ENCODE results near the gene SPOCK1.

The SPOCK1 gene

GRCh38 chr5:137355708-137356107, 143.4 kb downstream of the SPOCK1 start:
- H3K4me1 ChIP-seq (ENCODE audit: control insufficient read depth, insufficient read depth, low read length): peaks cover 18% of the 10 kb centered on the region
- H3K4me3 ChIP-seq (ENCODE audit: low read length): no peak overlapping the region
- no peak overlapping the region for H3K9ac ChIP-seq (ENCODE audit: low read depth, low read length)
- H3K36me3 ChIP-seq (ENCODE audit: insufficient read depth, low read length): no peaks in the 10 kb centered on the region
- no peaks in the 10 kb centered on the region for H3K9me3 ChIP-seq (replicated peaks; ENCODE audit: low read length)
- H3K4me2 ChIP-seq (ENCODE audit: low read length): no peak overlapping the region
- no peaks in the 10 kb centered on the region for H3K27me3 ChIP-seq (ENCODE audit: control insufficient read depth, insufficient read depth, low read length)

GRCh38 chr5:137352095-137352494, 147.0 kb downstream of the SPOCK1 start:
- Histone ChIP-seq H3K27me3 (ENCODE audit: control insufficient read depth, insufficient read depth, low read length) (no peaks in the 10 kb centered on the region), H3K9me3 (replicated peaks; ENCODE audit: low read length) (no peaks in the 10 kb centered on the region), H3K4me1 (ENCODE audit: control insufficient read depth, insufficient read depth, low read length) (peaks cover 11% of the 10 kb centered on the region), H3K4me3 (ENCODE audit: low read length) (no peak overlapping the region), H3K4me2 (ENCODE audit: low read length) (no peak overlapping the region), H3K36me3 (ENCODE audit: insufficient read depth, low read length) (no peaks in the 10 kb centered on the region), H3K9ac (ENCODE audit: low read depth, low read length) (no peak overlapping the region)

DNA sequence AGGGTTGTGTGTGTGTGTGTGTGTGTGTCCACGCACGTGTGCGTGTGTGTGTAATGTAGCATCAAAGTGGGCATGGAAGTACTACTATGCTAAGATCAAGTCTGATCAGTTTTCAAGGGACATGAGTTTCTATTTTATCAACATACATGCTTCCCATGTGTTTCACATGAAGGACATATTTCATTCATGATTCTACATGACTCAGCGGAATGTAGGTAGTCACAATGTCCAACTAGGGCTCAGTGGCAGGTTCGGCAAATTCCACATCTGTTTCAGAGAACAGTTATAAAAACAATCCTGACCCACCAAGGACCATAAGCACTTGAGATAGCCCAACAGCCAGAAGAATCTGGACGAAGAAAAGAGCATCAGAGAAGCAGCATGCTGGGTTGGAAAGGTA, 148.3 kb downstream of the SPOCK1 start:
- Histone ChIP-seq H3K4me3 (ENCODE audit: low read length) (no peak overlapping the region), H3K36me3 (ENCODE audit: insufficient read depth, low read length) (no peaks in the 10 kb centered on the region), H3K4me1 (ENCODE audit: control insufficient read depth, insufficient read depth, low read length) (peaks cover 11% of the 10 kb centered on the region), H3K9me3 (replicated peaks; ENCODE audit: low read length) (no peaks in the 10 kb centered on the region), H3K27me3 (ENCODE audit: control insufficient read depth, insufficient read depth, low read length) (no peaks in the 10 kb centered on the region), H3K4me2 (ENCODE audit: low read length) (no peak overlapping the region), H3K9ac (ENCODE audit: low read depth, low read length) (no peak overlapping the region)

DNA sequence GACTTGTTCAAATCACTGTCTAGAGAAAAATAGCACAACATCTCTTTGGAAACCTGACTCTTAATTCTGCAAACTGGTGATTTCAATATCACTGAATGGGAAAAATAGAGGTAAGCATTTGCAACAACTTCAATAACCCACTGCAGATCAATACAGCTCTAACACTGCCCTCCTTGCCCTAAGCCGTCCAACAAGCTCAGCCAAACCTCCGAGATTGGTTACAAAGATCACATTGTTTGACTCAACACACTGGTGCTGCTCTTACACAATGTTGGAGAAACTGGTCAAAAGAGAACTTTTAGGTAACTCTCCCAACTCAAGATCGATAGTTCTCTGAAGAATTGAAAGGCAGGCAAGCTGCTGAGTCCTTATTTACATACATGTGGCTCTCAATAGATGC, 150.4 kb downstream of the SPOCK1 start:
- no peaks in the 10 kb centered on the region for H3K27me3 ChIP-seq (ENCODE audit: control insufficient read depth, insufficient read depth, low read length)

DNA sequence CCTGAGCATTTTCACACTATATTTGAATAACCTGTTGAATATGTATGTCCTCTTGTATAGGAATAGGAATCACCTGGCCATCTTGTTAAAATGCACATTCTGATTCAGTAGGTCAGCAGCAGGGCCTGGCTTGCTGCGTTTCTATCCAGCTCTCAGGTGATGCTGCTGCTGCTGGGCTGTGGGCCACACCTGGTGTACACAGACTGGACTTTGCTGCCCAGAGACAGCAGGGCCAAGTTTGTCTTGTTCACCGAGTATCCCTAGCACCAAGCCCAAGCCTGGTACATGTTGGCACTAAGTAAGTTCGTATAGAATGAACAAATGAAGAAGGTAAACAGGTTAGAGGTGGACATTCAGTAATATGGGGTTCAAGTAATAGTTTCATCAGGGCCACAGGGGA, 151.3 kb downstream of the SPOCK1 start:
- H3K9ac ChIP-seq (ENCODE audit: low read depth, low read length): no peak overlapping the region
- no peak overlapping the region for H3K4me3 ChIP-seq (ENCODE audit: low read length)
- H3K4me1 ChIP-seq (ENCODE audit: control insufficient read depth, insufficient read depth, low read length): peaks cover 14% of the 10 kb centered on the region
- no peaks in the 10 kb centered on the region for H3K36me3 ChIP-seq (ENCODE audit: insufficient read depth, low read length)
- H3K27me3 ChIP-seq (ENCODE audit: control insufficient read depth, insufficient read depth, low read length): no peaks in the 10 kb centered on the region
- H3K9me3 ChIP-seq (replicated peaks; ENCODE audit: low read length): no peaks in the 10 kb centered on the region
- H3K4me2 ChIP-seq (ENCODE audit: low read length): no peak overlapping the region

More for the DNA sequence above, 150.4 kb downstream of the SPOCK1 start:
- no peaks in the 10 kb centered on the region for H3K9me3 ChIP-seq (replicated peaks; ENCODE audit: low read length)
- H3K9ac ChIP-seq (ENCODE audit: low read depth, low read length): no peak overlapping the region
- H3K4me2 ChIP-seq (ENCODE audit: low read length): no peak overlapping the region
- no peak overlapping the region for H3K4me3 ChIP-seq (ENCODE audit: low read length)
- peaks cover 11% of the 10 kb centered on the region for H3K4me1 ChIP-seq (ENCODE audit: control insufficient read depth, insufficient read depth, low read length)
- no peaks in the 10 kb centered on the region for H3K36me3 ChIP-seq (ENCODE audit: insufficient read depth, low read length)

- Histone ChIP-seq H3K4me2 (ENCODE audit: low read length) (no peak overlapping the region), H3K4me1 (ENCODE audit: control insufficient read depth, insufficient read depth, low read length) (peaks cover 9% of the 10 kb centered on the region), H3K27me3 (ENCODE audit: control insufficient read depth, insufficient read depth, low read length) (no peaks in the 10 kb centered on the region), H3K36me3 (ENCODE audit: insufficient read depth, low read length) (no peaks in the 10 kb centered on the region), H3K9me3 (replicated peaks; ENCODE audit: low read length) (no peaks in the 10 kb centered on the region), H3K9ac (ENCODE audit: low read depth, low read length) (no peak overlapping the region), H3K4me3 (ENCODE audit: low read length) (no peak overlapping the region)
Measured at GRCh38 chr5:137346281-137346680, 152.8 kb downstream of the SPOCK1 start.

DNA sequence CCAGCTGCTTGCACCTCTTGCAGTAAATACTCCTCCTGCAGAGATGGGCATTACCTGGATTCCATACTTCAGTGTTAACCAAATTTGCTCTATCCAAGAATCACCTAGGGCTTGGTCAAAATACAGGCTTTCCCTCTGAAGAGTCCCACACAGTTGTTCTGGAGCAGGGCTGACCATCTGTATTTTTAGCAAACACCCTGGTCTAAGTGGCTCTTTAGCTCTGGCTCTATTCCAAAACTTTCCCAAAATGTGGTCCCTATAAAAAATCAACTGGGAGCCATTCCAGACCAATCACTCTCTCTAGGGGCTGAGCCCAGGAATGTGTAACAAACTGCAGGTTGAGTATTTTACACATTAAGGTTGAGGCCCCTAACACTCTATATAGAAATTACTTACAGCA, 153.7 kb downstream of the SPOCK1 start:
- Histone ChIP-seq H3K9ac (ENCODE audit: low read depth, low read length) (no peak overlapping the region), H3K9me3 (replicated peaks; ENCODE audit: low read length) (no peaks in the 10 kb centered on the region), H3K4me1 (ENCODE audit: control insufficient read depth, insufficient read depth, low read length) (peaks cover 9% of the 10 kb centered on the region), H3K4me2 (ENCODE audit: low read length) (no peak overlapping the region), H3K4me3 (ENCODE audit: low read length) (no peak overlapping the region), H3K27me3 (ENCODE audit: control insufficient read depth, insufficient read depth, low read length) (no peaks in the 10 kb centered on the region), H3K36me3 (ENCODE audit: insufficient read depth, low read length) (no peaks in the 10 kb centered on the region)

DNA sequence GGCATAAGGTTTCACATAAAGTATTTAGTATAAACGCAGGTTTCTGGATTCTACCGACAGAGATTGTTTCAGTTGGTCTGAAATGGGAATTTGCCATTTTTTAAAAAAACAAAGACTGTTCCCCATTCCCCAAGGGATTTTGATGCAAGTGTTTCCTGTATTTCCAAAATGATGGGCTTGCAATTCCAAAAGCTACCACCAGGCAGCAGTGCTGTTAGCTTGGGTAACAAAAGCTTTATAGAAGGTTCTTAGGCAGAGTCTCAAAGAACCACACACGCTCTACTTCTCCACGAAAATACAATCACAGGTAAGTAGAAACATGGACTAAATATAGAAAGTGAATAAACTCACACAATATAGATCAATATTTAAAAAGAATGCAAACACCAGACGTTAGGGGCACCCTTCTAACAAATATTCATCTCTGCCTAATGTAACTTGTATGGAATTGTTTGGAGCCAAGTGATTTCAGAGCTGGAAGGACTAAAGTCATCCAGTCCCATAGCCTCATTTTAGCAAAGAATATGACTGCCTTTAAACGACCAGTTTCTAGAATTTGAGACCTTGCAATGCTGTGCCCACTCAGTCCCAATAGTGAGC, 154.3 kb downstream of the SPOCK1 start:
- no peaks in the 10 kb centered on the region for H3K9me3 ChIP-seq (replicated peaks; ENCODE audit: low read length)
- peaks cover 9% of the 10 kb centered on the region for H3K4me1 ChIP-seq (ENCODE audit: control insufficient read depth, insufficient read depth, low read length)
- no peaks in the 10 kb centered on the region for H3K27me3 ChIP-seq (ENCODE audit: control insufficient read depth, insufficient read depth, low read length)
- no peak overlapping the region for H3K4me2 ChIP-seq (ENCODE audit: low read length)
- H3K36me3 ChIP-seq (ENCODE audit: insufficient read depth, low read length): no peaks in the 10 kb centered on the region
- H3K4me3 ChIP-seq (ENCODE audit: low read length): no peak overlapping the region
- H3K9ac ChIP-seq (ENCODE audit: low read depth, low read length): no peak overlapping the region

- Histone ChIP-seq H3K4me1 (ENCODE audit: control insufficient read depth, insufficient read depth, low read length) (peaks cover 9% of the 10 kb centered on the region), H3K27me3 (ENCODE audit: control insufficient read depth, insufficient read depth, low read length) (no peaks in the 10 kb centered on the region), H3K36me3 (ENCODE audit: insufficient read depth, low read length) (no peaks in the 10 kb centered on the region), H3K4me3 (ENCODE audit: low read length) (no peak overlapping the region), H3K9me3 (replicated peaks; ENCODE audit: low read length) (no peaks in the 10 kb centered on the region), H3K9ac (ENCODE audit: low read depth, low read length) (no peak overlapping the region), H3K4me2 (ENCODE audit: low read length) (no peak overlapping the region)
Measured at GRCh38 chr5:137344021-137344420, 155.1 kb downstream of the SPOCK1 start.

GRCh38 chr5:137342764-137343163, 156.4 kb downstream of the SPOCK1 start:
- Histone ChIP-seq H3K4me2 (ENCODE audit: low read length) (no peak overlapping the region), H3K4me3 (ENCODE audit: low read length) (no peak overlapping the region), H3K9ac (ENCODE audit: low read depth, low read length) (no peak overlapping the region), H3K27me3 (ENCODE audit: control insufficient read depth, insufficient read depth, low read length) (no peaks in the 10 kb centered on the region), H3K36me3 (ENCODE audit: insufficient read depth, low read length) (no peaks in the 10 kb centered on the region), H3K9me3 (replicated peaks; ENCODE audit: low read length) (no peaks in the 10 kb centered on the region), H3K4me1 (ENCODE audit: control insufficient read depth, insufficient read depth, low read length) (peaks cover 9% of the 10 kb centered on the region)

- Histone ChIP-seq H3K36me3 (ENCODE audit: insufficient read depth, low read length) (no peaks in the 10 kb centered on the region), H3K9ac (ENCODE audit: low read depth, low read length) (no peak overlapping the region), H3K9me3 (replicated peaks; ENCODE audit: low read length) (no peaks in the 10 kb centered on the region), H3K27me3 (ENCODE audit: control insufficient read depth, insufficient read depth, low read length) (no peaks in the 10 kb centered on the region), H3K4me1 (ENCODE audit: control insufficient read depth, insufficient read depth, low read length) (peaks cover 9% of the 10 kb centered on the region), H3K4me2 (ENCODE audit: low read length) (no peak overlapping the region), H3K4me3 (ENCODE audit: low read length) (no peak overlapping the region)
Measured at GRCh38 chr5:137341831-137342230, 157.3 kb downstream of the SPOCK1 start.

DNA sequence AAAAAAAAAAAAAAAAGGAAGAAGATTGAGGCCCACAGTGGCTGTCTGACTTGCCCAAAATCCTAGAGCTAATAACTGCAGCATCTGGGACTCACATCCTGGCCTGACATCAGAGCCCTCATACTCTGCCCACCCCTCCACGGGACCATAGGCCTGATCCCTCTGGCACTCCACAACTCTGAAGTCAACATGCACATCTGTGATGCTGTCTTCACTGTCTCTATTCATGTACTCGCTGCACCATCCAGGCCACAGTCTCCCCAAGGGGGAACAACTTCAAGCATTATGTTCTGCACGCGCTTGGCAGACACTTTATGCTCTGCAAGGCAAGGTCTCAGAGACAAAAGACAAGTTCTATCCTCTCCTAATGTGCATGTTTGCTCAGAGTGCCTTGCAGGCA, 158.2 kb downstream of the SPOCK1 start:
- peaks cover 16% of the 10 kb centered on the region for H3K4me1 ChIP-seq (ENCODE audit: control insufficient read depth, insufficient read depth, low read length)
- no peak overlapping the region for H3K4me3 ChIP-seq (ENCODE audit: low read length)
- no peak overlapping the region for H3K4me2 ChIP-seq (ENCODE audit: low read length)
- H3K9me3 ChIP-seq (replicated peaks; ENCODE audit: low read length): no peaks in the 10 kb centered on the region
- H3K27me3 ChIP-seq (ENCODE audit: control insufficient read depth, insufficient read depth, low read length): no peaks in the 10 kb centered on the region
- H3K9ac ChIP-seq (ENCODE audit: low read depth, low read length): no peak overlapping the region
- H3K36me3 ChIP-seq (ENCODE audit: insufficient read depth, low read length): no peaks in the 10 kb centered on the region
